NB4 (cell line): ENCODE results near the gene STAC3.

Source experiments
- CTCF ChIP-seq: IDR thresholded peaks from one replicate; pipeline ENCODE4 v1.5.1; 2012; ENCODE audit warnings: low read depth, low read length
- MAX ChIP-seq: IDR thresholded peaks from 2 replicates; pipeline ENCODE4 v1.6.1; 2011; ENCODE audit warnings: low read depth, low read length
- MYC ChIP-seq: IDR thresholded peaks from 2 replicates; pipeline ENCODE4 v1.6.1; 2011; ENCODE audit warnings: low read depth, low read length
- POLR2A ChIP-seq: IDR thresholded peaks from 2 replicates; pipeline ENCODE4 v1.6.1; 2011; ENCODE audit warnings: mild to moderate bottlenecking; ENCODE audit not compliant: insufficient read length; ENCODE audit errors: extremely low read depth

GRCh38 chr12:57204454-57204853 is 46.5 kb downstream of the STAC3 start:
- TF ChIP-seq CTCF (no peak), POLR2A (no peak), MAX (no peak), MYC (no peak)
